Measurements from ENCODE around the gene ACTR5.

- no peak for TF ChIP-seq POLR2AphosphoS5 (IDR thresholded peaks at IDR 0.05)
- TF ChIP-seq, protein P1, sequence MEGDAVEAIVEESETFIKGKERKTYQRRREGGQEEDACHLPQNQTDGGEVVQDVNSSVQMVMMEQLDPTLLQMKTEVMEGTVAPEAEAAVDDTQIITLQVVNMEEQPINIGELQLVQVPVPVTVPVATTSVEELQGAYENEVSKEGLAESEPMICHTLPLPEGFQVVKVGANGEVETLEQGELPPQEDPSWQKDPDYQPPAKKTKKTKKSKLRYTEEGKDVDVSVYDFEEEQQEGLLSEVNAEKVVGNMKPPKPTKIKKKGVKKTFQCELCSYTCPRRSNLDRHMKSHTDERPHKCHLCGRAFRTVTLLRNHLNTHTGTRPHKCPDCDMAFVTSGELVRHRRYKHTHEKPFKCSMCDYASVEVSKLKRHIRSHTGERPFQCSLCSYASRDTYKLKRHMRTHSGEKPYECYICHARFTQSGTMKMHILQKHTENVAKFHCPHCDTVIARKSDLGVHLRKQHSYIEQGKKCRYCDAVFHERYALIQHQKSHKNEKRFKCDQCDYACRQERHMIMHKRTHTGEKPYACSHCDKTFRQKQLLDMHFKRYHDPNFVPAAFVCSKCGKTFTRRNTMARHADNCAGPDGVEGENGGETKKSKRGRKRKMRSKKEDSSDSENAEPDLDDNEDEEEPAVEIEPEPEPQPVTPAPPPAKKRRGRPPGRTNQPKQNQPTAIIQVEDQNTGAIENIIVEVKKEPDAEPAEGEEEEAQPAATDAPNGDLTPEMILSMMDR (IDR thresholded peaks at IDR 0.05; ENCODE audit: poor library complexity, severe bottlenecking) = no peak
These were observed 10.8 kb downstream of the ACTR5 start for GRCh38 chr20:38759106-38759505.

Data from neural cell (in vitro differentiated cells).